ENCODE data around the gene MTCL1. TPM values are rescaled to one million over a fixed set of nuclear protein-coding genes. Genes with fewer than 3 reads are reported as not detected.

Gene MTCL1
- total and polyA plus RNA-seq, 9 of the 15 experiments (the other 6 are each of a cell fraction or from before 2014, with no cell fraction given): 0.21 to 7.4 (median 3.7) TPM

DNA sequence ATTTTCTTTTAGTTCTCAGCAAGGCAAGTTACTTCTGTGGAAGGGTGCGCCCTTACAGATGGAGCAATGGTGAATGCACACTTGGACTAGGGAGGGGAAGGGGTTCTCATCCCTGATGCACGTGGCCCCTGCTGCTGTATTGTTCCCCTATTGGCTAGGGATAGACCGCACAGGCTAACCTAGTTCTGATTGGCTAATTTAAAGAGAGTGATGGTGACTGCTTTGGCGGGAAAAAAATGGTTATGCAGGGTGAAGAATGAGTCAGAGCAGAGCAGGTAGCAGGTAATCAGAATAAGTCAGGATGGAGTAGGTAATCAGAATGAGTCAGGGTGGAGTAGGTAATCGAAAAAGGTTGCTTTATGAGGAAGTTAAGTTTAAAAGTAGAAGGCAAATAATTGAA, 171.5 kb downstream of the MTCL1 start (continued):
- TF ChIP-seq, protein P1, sequence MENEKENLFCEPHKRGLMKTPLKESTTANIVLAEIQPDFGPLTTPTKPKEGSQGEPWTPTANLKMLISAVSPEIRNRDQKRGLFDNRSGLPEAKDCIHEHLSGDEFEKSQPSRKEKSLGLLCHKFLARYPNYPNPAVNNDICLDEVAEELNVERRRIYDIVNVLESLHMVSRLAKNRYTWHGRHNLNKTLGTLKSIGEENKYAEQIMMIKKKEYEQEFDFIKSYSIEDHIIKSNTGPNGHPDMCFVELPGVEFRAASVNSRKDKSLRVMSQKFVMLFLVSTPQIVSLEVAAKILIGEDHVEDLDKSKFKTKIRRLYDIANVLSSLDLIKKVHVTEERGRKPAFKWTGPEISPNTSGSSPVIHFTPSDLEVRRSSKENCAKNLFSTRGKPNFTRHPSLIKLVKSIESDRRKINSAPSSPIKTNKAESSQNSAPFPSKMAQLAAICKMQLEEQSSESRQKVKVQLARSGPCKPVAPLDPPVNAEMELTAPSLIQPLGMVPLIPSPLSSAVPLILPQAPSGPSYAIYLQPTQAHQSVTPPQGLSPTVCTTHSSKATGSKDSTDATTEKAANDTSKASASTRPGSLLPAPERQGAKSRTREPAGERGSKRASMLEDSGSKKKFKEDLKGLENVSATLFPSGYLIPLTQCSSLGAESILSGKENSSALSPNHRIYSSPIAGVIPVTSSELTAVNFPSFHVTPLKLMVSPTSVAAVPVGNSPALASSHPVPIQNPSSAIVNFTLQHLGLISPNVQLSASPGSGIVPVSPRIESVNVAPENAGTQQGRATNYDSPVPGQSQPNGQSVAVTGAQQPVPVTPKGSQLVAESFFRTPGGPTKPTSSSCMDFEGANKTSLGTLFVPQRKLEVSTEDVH (IDR thresholded peaks at IDR 0.05; ENCODE audit: low read depth, partially characterized antibody): peak; percentile 73
- TF ChIP-seq BHLHE40 (IDR thresholded peaks at IDR 0.05; ENCODE audit: low read length) (peak; percentile 51; the same call in 1 of the 2 replicates), CBFA2T3 (IDR thresholded peaks at IDR 0.05) (no peak), MAZ (CRISPR knock-in tag; conservative IDR thresholded peaks at IDR 0.05 in 1 of 2, IDR thresholded peaks at IDR 0.05 in 1 of 2) (no peak), MYBL2 (IDR thresholded peaks at IDR 0.05; ENCODE audit: low read depth) (peak; percentile 76), MYBL2 (CRISPR knock-in tag; IDR thresholded peaks at IDR 0.05; ENCODE audit: borderline replicate concordance) (no peak)
- TF ChIP-seq, protein P2, sequence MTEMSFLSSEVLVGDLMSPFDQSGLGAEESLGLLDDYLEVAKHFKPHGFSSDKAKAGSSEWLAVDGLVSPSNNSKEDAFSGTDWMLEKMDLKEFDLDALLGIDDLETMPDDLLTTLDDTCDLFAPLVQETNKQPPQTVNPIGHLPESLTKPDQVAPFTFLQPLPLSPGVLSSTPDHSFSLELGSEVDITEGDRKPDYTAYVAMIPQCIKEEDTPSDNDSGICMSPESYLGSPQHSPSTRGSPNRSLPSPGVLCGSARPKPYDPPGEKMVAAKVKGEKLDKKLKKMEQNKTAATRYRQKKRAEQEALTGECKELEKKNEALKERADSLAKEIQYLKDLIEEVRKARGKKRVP (CRISPR knock-in tag; IDR thresholded peaks at IDR 0.05): no peak

DNA sequence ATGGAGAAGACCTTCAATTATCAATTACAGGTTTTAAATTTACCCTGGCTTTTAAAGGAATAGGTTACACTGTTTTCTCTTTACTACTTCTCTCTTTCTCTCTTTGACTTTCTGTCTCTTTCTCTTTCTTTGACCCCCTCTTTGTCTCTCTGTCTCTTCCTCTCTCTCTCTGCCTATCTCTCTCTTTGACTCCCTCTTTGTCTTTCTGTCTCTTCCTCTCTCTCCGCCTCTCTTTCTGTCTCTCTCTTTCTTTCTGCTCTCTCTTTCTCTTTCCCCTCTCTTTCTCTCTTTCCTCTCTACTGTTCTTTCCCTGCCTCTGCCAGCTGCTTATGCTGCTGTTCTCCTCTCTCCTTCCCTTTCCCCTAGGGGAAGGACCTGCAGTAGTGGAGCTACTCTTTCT, 175.7 kb downstream of the MTCL1 start:
- no peak for FAIRE-seq
- Histone ChIP-seq H3K36me3 (ENCODE audit: control insufficient read depth, insufficient read depth, low read length) (no peaks in the 10 kb centered on the region), H4K20me1 (replicated peaks; ENCODE audit: control insufficient read depth, insufficient read depth, low read length) (no peaks in the 10 kb centered on the region), H2AFZ (ENCODE audit: low read depth, low read length) (peak overlapping the region; percentile 75), H3K27ac (ENCODE audit: extremely low read depth, low read depth, low read length) (no peak overlapping the region), H3K27me3 (ENCODE audit: control insufficient read depth in 2 of 2, insufficient read depth in 2 of 2, low read length in 2 of 2) (no peaks in the 10 kb centered on the region), H3K9me3 (replicated peaks; ENCODE audit: control insufficient read depth, insufficient read depth, low read depth, low read length) (no peaks in the 10 kb centered on the region; the same call in 1 of the 2 replicates), H3K4me1 (replicated peaks in 1 of 2; ENCODE audit: control insufficient read depth in 2 of 2, insufficient read depth in 2 of 2, low read length in 2 of 2) (peaks cover 9 to 12% of the 10 kb centered on the region in 2 experiments; a peak in 4 of 5 replicates), H3K4me2 (ENCODE audit: insufficient read depth, low read length) (no peak overlapping the region), H3K9me1 (ENCODE audit: control insufficient read depth, insufficient read depth, low read length) (no peaks in the 10 kb centered on the region), H3K4me3 (no peak overlapping the region), H3K79me2 (ENCODE audit: control insufficient read depth, insufficient read depth, low read length) (no peaks in the 10 kb centered on the region), H3K9ac (ENCODE audit: insufficient read depth in 1 of 2, low read depth in 2 of 2, low read length in 2 of 2) (no peak overlapping the region)
- intact Hi-C loops (cut with micrococcal nuclease) (loop anchor here (5.0 to 10.0 kb wide), 4 partner anchors 41 to 226 kb away; no protein-coding TSS in a partner anchor), in situ Hi-C loops (cut with MboI) (no loop called here)
- no peak for DNase-seq (ENCODE audit: extremely low read depth in 1 of 4, low spot score in 3 of 4)
- 100% methylated on average over 1 of the region's 1 CpG for WGBS (ENCODE audit: insufficient coverage, low coverage, missing lambda C conversion rate)
- ChIA-PET POLR2A (interaction anchor here (0.6 to 1.5 kb wide), 4 partner anchors 12 to 287 kb away, joined by 3 to 4 read pairs (median 3); no protein-coding TSS in a partner anchor), CTCF (ENCODE audit: low intra/inter-chr PET ratio) (no interaction called here)
- no TSS peak for BruUV-seq (replicated peaks)
- ATAC-seq: no peak
- no peak for TF ChIP-seq RBFOX2 (IDR thresholded peaks at IDR 0.05; ENCODE audit: low read depth, low read length)
- TF ChIP-seq RFX5 (IDR thresholded peaks at IDR 0.05; ENCODE audit: low read depth, low read length): no peak
- no peak for TF ChIP-seq SREBF2 (CRISPR knock-in tag; IDR thresholded peaks at IDR 0.05)
- TF ChIP-seq, protein P3, sequence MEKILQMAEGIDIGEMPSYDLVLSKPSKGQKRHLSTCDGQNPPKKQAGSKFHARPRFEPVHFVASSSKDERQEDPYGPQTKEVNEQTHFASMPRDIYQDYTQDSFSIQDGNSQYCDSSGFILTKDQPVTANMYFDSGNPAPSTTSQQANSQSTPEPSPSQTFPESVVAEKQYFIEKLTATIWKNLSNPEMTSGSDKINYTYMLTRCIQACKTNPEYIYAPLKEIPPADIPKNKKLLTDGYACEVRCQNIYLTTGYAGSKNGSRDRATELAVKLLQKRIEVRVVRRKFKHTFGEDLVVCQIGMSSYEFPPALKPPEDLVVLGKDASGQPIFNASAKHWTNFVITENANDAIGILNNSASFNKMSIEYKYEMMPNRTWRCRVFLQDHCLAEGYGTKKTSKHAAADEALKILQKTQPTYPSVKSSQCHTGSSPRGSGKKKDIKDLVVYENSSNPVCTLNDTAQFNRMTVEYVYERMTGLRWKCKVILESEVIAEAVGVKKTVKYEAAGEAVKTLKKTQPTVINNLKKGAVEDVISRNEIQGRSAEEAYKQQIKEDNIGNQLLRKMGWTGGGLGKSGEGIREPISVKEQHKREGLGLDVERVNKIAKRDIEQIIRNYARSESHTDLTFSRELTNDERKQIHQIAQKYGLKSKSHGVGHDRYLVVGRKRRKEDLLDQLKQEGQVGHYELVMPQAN (IDR thresholded peaks at IDR 0.05; ENCODE audit: borderline replicate concordance): peak; percentile 33; the same call in 1 of the 2 replicates
- no peak for TF ChIP-seq TGIF2 (CRISPR knock-in tag; IDR thresholded peaks at IDR 0.05)
- TF ChIP-seq TARDBP (IDR thresholded peaks at IDR 0.05): no peak
- TF ChIP-seq ZBTB1 (CRISPR knock-in tag; IDR thresholded peaks at IDR 0.05; ENCODE audit: borderline replicate concordance, low read depth): no peak
- no peak for TF ChIP-seq IFI16 (CRISPR knock-in tag; IDR thresholded peaks at IDR 0.05)
- TF ChIP-seq ATF1 (CRISPR knock-in tag; IDR thresholded peaks at IDR 0.05): no peak
- no peak for TF ChIP-seq ATF1 (tag; IDR thresholded peaks at IDR 0.05)
- peak; percentile 47; the same call in 1 of the 2 replicates for TF ChIP-seq PHB2 (IDR thresholded peaks at IDR 0.05; ENCODE audit: low read depth)

Data from K562 (cell line).